HG02571 (cell line): ENCODE data around the gene NTM.

Source experiments
- ATAC-seq: cut with Tn5 transposase; IDR thresholded peaks from one replicate; pipeline ENCODE4 v1.9.1; 2021; ENCODE audit warnings: mild to moderate bottlenecking, moderate library complexity; ENCODE audit not compliant: unreplicated experiment

Gene NTM

DNA sequence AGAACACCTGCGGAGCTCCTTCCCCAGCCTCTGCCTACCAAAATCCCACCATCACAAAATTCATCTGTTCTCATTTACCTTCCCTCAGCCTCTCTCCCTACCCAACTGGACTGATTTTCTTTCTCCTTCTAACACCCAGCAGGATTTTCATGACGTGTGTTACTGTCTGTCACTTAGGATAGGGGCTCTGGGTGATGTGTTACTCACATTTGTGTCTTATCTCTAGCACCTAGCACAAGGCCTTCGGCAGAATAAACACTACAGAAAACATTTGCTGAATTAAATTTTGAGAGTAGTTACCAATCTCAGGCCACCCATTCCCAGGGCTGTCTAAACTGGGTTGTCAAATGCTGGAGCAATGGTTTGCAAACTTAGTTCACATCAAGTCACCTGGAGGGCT is 88.0 kb downstream of the NTM start:
- ATAC-seq, result no peak

DNA sequence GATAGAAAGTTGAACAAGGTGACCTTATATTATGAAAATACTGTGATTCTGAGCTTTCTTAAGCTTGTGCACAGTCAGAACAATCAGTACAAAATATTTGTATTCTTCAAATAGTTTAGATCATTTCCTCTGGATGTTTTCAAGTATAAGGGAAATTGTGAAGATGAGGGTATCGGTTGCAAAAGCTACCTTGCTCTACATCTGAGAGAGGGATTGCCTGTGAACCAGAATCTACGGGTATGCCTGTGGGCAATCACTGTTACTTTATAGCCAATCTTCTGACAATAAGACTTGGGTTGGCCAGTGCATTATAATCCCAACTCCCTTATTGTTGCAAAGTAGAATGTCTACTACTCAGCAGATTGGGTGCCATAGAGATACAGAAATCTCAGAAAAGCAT is 90.5 kb downstream of the NTM start:
- no peak for ATAC-seq

DNA sequence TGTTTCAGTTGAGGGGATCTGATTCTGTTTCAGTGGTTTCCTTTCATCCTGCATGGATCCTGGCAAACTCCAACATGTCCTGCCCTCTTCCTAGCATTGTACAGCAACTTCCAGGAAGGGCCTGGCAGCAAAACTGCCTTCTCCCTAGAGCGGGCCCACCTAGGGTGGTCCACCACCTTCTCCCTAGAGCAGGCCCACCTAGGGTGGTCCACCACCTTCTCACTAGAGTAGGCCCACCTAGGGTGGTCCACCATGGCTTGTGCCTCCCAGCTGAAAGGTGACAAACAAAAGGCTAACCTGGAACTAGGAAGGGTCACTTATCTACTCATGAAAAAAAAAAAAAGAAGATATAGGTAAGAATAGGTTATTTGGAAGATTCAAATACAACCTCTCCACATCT is 92.2 kb downstream of the NTM start:
- no peak for ATAC-seq

DNA sequence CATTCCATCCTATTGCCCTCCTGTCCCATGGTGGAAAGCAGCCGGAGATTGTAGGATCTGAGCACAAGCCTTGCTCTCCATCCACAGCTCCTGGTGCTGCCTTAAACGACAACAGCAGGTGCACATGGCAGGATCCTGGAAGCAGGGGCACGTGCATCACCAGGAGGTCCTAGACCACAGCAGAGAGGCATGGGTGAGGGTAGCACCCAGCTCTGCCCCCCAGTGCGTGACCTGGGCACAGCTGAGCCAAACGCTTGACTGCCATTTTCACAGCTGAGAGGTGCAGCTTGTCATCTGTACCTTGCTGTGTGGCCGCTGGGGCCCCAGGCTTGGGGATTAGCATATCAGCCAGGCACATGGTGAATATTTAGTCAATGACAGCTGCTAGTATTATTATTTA is 92.7 kb downstream of the NTM start:
- ATAC-seq, result no peak

DNA sequence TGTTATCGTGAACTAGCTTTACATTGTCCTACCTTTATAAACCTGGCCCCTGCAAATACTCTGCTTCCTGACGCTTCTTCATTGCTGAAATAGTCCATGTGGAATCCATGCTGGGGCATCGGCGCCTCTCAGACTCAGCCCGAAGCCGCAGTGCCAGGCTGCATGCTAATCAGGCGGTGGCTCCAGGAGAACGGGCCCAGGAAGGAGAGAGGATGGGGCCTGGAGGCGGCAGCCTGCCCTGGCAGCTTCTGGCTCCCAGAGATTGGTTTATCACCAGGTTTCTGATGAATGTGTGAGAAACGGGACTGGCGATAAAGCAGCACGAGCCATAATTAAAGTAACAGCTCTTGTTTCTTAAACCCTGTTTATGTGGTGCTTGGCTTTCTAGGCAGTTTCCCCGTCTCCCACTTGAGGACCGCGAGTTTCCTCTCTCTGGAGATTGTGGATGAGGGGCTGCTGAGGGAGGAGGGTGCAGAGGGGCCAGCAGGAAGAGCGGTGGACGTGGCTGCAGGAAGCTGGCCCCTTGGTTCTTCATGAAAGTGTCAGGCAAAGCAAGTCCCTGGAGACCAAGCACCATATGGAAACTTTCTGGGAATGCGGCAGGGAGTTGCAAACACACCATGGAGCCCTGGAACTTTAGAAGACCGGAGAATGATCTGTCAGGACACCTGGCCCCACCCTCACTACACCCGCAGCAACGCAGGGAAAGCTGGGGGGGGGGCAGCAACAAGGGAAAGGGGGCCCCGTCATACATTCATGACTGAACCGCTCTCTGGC is 93.4 kb downstream of the NTM start:
- no peak for ATAC-seq

DNA sequence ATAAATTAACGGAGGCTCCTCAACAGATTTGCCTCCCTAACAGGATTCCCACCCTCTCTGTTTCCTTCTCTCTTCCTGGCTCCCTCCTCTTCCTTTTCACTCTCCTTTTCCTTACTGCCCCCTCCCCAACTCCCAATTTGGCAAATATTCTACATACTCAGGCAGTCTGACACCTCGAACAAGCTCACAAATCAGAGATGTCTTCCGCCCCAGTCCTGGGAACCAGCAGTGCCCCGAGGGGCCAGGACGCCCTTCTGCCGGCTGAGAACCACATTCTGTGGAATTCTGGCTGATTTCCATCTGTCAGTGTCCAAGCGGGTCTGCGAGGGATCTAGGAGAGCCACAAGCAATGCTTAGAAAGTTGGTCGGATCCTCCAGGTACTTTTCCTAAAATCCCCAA is 94.0 kb downstream of the NTM start:
- ATAC-seq, result no peak

DNA sequence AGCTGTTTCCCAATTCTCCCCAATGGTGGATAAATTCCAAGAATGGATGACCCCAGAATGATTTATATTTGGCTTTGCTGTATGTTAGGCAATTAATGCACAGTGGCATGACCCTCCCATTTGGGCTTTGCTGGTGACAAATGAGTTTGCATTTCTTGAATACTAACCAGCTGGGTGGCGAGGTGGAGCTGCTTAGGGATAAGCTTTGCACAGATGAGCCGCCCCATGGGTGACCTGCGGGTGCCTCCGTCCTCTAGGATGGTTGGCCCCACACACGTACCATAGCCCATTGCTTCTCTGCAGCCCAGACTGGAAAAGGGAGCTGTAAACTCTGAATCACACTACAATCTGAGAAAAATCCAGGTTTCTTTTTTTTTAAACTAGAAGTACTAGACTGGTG is 94.6 kb downstream of the NTM start:
- no peak for ATAC-seq

DNA sequence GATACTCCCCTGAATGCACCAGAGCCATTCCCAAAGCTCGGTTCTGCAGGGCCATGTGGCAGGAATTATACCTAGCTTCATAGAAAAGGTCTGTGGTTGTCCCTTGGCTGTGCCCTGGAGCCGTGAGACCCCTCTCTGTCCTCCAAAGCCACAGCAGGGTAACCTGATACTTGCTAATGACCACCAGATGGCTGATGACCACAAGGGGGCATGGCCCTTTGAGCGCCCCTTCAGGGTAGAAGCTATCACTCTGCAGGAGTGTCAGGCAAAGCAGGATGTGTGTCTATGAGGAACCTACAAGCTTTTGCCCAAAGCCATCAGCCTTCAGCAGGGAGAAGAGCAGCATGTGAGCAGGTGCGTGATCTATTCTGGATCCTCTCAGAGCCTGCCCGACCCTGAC is 95.3 kb downstream of the NTM start:
- no peak for ATAC-seq

DNA sequence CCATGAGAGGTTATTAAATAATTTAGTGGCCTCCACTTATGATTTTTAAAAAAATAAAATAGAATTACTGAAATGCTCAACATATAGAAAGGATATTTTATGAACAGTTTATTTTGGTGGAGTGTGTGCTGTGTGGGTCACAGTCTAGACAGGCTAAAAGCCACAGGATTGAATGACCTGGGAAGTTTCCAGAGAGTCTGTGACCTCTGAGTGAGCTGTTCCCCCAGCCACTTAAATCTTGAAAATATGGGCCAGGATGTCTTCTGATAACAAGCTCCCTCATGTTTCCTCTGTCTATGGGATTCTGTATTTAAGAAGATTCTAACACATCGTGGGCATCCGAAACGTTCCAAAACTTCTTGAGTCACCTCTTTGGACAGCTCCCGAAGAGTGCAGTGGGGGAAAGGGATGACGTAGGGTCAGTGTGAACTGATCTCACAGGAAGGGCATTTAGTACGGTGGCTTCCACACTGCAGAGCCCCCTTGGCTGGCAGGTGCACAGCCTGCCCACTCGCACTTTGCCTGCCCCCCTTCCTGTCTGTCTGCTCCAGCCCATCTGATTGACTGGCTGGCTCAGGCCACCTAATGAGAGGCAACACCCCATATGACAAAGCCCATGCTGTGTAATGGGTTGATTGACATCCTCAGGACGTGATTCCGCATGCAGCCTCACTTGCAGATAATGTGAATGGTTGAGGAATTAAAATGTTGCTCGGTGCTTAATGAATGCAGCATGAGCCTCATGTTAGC is 97.4 kb downstream of the NTM start:
- ATAC-seq, result no peak

DNA sequence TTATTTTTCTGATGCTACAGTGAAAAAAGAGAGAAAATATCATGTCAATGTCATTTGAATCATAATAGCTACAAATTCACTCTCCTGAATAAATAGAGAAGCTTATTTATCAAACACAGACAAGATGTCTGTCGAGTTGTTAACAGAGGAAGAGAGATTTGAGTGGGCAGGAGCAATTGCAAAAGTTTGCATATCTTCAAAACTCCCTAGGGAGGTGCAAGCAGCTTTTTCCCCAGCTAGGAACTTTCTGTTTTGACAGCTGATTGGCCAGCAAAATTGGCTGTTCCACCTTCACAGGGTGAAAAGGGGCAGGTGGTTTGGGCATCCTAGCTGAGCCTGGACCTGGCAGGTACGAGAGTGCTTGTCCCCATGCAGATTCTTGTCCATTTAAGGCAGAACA is 98.2 kb downstream of the NTM start:
- no peak for ATAC-seq

DNA sequence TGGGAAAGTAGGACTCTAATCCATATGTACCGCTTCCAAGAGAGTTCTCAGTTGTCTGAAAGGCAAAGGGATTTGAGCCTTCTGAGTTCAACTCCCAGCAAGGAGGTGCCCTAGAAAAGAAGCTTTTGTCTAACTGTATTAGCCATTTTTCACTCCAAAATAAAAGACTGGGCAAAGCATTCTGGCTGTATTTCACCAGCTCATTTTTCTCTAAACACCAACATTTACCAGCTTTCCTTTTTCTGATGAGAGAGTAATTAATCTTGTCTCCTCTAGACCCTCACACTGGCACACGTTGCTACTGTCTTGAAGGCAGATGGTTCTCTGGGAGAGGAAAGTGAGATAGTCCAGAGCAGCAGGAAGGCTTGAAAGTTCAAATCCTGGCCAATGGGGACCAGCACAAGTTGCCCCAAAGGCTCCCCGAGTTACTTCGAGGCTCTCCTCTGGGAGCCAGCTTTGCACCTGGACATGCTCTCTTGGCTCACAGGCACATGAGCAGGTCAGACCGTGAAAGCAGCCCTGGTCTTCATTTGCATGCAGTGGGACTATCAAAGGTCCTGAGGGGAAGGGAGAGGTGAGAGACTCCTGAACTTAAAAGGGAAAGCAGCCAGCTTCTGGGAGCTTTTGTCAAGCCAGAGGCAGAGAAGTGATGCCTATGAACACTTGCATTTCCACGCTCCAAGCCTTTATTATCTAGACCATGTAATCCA is 100.0 kb downstream of the NTM start:
- ATAC-seq, result no peak

DNA sequence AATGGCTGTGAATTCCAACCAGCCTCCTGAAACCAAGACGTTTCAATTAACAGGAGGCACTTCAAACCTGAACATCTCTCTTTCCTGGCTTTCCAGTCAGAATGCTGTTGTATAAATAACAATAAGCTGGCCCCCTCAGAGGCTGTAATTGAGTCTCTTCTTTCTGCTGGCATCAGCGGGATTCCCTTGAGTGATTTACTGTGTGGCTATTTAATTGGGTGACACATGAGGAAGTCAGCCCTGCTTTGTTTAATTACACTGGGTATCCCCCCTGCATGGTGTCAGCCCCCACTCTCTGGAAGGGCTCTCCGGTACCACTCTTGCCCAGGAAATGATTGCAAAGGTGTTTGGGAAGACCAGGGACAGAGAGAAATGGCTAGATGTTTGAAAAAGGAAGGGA is 101.6 kb downstream of the NTM start:
- no peak for ATAC-seq

DNA sequence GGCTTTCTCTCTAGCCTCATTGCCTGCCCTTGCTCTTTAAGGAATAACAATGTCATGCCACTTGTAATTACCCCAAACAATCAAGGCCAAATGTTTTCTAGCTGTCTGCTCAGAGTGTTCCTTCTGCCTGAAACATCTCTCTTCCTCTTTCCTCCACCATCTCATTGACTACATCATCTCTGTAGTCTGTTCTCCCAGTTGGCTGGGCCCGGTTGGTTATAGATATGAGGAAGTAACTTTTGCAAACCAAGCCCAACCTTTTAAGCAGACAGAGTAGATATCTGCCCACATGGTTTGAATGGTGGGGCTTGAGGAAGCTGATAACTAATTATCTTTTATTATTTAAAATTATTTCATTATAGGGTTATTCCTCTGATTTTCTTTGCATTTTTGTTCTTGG is 104.5 kb downstream of the NTM start:
- ATAC-seq, result no peak

DNA sequence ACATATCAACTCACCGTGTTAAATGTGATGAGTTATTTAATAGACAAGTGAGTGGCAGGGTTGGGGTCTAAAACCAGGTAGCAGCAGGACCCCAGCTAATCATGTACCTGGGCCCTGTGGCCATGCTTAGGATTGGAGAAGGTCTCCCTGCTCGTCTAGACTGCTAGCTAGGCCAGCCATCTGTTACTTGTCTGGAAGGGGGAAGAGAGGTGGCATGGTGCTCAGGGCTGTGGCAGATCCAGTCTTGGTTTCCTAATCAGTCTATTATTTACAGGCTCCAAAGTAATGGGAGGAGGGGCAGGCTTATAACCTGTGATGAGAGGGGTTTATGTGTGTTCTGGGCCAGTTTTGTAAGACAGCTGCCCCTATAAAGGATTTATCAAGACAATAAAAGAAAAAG is 105.9 kb downstream of the NTM start:
- no peak for ATAC-seq

DNA sequence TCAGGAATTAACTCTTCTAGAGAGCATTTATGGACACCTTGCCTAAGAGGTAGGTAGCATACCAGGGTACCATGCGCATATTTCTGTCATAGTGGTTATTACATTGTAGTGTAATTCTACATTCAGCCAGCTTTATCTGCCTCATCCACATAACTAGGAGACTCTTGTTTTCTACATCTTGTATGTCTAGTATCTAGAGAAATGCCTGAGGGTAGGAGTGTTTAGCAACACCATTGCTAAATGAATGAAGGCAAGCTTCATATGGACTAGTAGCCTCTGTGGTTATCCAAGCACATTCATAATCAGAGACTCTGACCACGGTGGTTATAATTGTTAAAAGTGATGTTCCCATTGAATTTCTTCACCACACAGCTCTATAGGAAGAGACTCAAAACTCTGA is 107.9 kb downstream of the NTM start:
- no peak for ATAC-seq

DNA sequence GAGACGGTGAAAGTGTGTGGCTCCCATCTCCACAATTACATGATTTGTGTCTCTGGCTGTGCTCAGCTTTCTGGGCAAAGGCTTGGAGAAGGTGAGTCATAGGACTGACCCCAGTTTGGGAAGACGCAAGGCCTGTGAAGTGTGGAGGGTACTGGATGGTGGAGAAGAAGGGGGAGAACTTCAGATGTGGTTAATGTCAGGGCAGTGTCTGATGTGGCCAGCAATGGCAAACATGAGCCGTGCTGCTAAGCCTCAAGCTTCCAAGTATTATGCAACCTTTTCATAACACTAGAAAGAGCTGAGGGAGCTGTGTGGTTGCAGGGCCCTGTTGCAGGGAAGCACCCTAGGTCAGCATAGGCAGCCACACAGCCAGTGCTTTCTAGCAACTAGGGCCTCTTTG is 110.9 kb downstream of the NTM start:
- no peak for ATAC-seq

DNA sequence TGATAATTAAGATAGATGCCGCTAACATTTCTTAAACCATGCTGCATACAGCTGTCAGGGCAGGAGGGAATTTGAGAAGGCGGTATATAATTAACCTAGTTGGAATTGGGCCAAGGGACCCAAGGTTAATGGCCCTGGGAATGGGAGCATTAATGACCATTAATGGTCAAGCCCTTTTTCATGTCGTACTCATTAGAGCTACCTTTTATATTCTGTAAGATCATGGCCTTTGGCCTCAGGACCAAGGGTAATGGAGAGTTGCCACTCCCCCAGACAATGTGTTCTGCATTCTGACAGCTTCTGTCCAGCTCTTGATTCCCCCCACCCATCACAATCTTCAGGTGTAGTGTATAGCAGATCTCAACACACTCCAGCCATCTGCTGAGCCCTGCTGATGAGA is 111.6 kb downstream of the NTM start:
- ATAC-seq, result no peak

DNA sequence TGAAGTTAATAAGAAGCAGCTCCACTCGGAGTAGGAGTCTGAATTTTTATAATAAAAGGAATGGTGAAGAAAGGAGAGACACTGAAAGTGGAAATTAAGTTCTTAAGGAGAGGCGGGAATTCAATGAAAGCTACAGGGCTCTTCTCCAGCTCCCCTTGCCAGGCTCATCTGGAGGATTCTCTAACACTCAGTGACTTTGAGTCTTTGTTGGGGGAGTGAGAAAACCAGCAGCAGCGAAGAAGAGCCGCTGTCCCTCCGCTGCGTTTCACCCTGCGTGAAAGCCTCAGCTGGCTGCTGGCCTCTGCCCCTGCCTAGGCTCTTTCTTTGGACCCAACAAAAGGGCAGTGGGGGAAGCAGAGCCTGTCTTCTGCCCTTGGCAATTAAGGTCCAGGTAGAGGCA is 113.0 kb downstream of the NTM start:
- ATAC-seq, result no peak

DNA sequence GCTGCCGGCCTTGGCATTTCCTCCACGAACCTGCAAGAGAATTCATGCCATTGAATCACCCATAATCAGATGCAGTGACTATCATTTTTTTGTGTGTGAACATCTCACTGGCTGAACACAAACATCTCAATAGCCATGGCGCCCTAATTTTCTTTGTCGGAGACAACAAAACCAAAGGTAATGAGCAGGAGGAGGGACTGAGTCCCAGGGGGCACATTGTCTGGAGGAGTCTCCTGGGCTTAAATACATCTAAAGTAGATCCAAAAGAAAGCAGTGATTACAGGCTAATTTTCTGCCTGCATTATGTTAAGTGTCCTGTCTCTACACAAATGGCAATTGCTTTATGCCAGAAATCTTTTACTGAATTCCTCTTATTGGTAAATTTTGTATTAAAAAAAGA is 113.5 kb downstream of the NTM start:
- ATAC-seq, result no peak

DNA sequence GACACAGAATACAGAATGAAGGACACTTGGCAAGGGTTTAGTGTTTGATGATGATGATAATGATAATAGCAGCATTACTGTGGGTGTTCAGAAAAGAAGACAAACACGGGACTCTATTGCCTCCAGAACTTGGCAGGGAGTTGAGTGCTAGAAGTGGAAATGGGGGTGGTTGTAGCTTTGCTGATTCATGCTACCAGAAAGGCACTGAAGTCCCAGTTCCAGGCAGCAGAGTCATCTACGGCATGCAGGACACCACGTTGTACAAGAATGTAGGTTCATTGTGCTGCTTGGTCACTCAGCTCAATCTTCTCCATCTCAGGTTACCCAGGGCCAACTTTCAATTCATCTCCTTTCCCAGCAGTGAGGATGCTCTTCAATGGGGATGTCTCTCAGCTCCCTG is 115.7 kb downstream of the NTM start:
- ATAC-seq, result no peak

DNA sequence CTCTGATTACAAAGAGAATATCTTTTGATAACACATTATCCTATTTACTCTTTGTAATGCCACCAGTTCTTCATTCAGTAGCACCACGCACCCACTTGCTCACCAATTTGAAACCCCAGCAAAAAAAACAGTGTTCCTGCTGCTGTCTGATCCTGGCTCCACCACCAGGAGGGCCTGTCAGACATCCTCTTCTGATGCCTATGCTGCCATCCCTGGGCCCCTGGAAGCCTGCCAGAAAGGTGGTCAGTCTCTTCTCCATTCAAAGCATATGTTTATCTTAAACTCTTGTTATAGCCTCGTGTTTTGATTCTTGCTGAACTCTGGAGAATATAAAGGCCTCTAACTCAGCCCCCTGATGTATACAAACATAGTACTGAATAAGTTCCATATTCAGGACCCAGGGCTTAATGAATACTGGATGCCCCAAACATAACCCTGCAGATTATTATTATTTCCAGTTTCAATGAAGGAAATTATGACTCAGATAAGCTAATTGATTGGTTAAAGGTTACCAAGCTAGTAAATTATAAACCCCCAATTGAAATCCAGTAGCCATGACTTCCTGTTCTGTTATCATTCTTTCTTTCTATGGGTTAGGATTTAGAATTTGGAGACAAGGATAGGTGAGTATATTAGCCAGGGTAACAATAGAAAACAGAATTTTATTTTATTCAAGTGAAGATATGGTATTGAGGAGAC is 116.7 kb downstream of the NTM start:
- no peak for ATAC-seq
